Frontal cortex (tissue), 4 donors: Measurements from ENCODE around the gene FLNA. TPM values are rescaled to one million over a fixed set of nuclear protein-coding genes. Genes with fewer than 3 reads are reported as not detected.
"Not testable (repeated sequence)": the region's sequence is repeated elsewhere in the genome, so short reads cannot be mapped to it uniquely, and the experiment has no call there.

Source experiments
- DNase-seq, 2 donors: peaks; one replicate each; pipeline ENCODE4 v3.0.0; 2012; ENCODE audit warnings: low spot score in 2 of 2
- FAIRE-seq: peaks from 2 replicates; lab custom pipeline; 2012; peaks lifted over from hg19 to GRCh38; lab: Jason Lieb, UNC
- total RNA-seq: library from RNA; depleted of rRNA; stranded (reverse); fragments of >200 nt; gene quantifications from one replicate; pipeline ENCODE4 v1.2.3, GENCODE V29; 2014
- donor health status: control.
- donor health status: control.
- donor health status: control.

FLNA gene
- total RNA-seq, 1 donor from 2014 or later: 66.9 TPM

DNA sequence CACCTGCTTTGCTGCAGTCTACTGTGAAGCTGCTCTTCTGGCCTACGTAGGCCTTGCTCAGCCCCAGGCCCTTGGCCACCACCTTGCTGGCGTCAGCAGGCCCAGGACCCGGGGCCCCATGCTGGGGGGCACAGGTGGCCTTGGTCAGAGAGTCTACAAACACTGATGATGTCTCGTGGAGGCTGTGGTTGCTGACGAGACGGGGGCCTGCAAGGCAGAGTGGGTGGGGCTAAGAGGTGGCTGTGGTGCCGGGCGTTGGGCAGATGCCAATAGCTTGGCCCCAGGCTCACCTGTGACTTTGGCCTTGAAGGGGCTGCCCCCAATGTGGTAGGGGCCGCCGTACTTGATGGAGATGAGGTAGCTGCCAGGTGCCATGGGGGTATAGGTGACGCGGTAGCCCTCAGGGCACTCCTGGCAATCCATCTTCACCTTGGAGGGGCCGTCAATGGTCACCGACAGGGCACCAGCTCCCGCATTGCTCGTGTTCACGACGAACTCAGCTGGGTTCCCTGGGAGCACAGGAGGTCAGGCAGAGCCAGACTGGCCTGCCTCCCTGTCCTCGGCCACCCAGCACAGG, 25.0 kb downstream of the FLNA start:
- FAIRE-seq: no peak
- DNase-seq: no peak

- no peak for DNase-seq
- no peak for FAIRE-seq
Observed at GRCh38 chrX:154348646-154349358, 25.6 kb downstream of the FLNA start.

GRCh38 chrX:154348114-154348531, 26.3 kb downstream of the FLNA start:
- no peak for DNase-seq
- FAIRE-seq: no peak

GRCh38 chrX:154343620-154344019, 30.8 kb downstream of the FLNA start:
- not testable (repeated sequence) for FAIRE-seq, DNase-seq

GRCh38 chrX:154343063-154343462, 31.4 kb downstream of the FLNA start:
- DNase-seq, FAIRE-seq: not testable (repeated sequence)

DNA sequence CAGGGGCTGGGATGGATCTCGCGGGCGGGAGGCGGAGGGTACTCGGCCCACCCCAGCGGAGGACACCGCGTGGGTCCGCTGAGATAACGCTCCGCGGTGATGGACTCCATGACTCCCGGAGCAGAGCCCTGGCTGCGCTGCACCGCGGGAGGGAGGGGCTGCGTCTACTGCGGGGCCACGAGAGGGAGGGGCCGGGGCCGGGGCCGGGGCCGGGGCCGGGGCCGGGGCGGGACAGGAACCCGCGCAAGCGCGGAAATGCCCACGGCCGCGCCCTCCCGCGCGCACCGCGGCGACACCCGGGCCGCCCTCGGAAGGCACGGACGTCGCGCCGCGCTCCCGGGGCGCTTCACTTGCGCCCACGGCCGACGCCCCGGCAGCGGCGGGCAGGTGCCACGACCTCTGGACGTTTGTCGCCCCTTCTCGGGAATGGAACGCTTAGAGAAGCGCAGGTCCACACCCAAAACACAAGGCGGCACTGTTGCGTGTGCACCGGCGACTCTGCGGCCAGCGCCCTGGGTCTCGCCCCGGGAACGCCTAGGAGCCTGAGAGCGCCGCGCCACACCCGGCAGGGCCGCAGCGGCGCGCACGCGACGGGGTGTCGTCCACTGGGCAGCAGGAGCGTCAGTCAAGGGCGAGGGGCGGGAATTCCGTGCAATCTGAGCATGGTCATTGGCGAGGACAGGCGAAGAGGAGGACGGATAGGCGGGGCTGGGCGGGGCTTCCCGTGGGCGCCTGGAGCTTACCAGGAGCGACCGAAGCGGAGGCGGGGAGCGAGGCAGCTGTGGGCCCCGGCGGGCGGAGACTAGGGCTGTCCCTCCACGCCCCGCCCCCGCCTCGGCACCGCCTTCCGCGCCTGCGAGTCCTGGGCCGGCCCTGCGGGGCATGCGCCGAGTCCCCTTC, 32.8 kb downstream of the FLNA start:
- FAIRE-seq, DNase-seq: not testable (repeated sequence)

GRCh38 chrX:154334496-154334895, 39.9 kb downstream of the FLNA start:
- FAIRE-seq: no peak

DNA sequence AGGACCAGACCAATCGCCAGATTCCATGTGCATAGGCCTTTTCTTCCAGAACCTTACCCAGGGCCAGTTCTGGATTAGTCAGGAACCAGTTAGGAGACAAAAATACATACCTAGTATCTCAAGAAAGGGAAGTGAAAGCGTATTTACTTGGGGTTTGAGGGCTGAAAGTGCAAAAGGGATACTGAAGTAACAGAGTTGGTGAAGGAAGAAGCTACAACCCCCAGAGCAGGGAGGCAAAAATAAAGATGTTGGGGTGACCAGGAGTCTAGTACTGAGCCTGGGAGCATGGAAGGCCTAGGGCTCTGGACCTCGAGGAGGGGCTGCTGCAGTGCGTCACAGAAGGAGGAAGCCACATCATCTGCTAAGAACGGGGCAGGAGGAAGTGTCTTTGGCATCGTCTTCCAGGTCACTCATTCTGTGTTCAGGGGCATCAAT, 40.6 kb downstream of the FLNA start:
- DNase-seq (no peak), FAIRE-seq (no peak)

More at GRCh38 chrX:154334496-154334895, 39.9 kb downstream of the FLNA start:
- DNase-seq: no peak

- FAIRE-seq: no peak
Observed at GRCh38 chrX:154333116-154333515, 41.3 kb downstream of the FLNA start.

GRCh38 chrX:154332561-154332960, 41.9 kb downstream of the FLNA start:
- no peak for FAIRE-seq
- no peak for DNase-seq

More at GRCh38 chrX:154333116-154333515, 41.3 kb downstream of the FLNA start:
- no peak for DNase-seq

- no peak for FAIRE-seq
Observed at GRCh38 chrX:154329294-154329693, 45.1 kb downstream of the FLNA start.

GRCh38 chrX:154328646-154329045, 45.8 kb downstream of the FLNA start:
- FAIRE-seq (no peak), DNase-seq (no peak)

More at GRCh38 chrX:154329294-154329693, 45.1 kb downstream of the FLNA start:
- DNase-seq: no peak

- FAIRE-seq (no peak), DNase-seq (no peak)
Observed at GRCh38 chrX:154327038-154327820, 47.2 kb downstream of the FLNA start.

DNA sequence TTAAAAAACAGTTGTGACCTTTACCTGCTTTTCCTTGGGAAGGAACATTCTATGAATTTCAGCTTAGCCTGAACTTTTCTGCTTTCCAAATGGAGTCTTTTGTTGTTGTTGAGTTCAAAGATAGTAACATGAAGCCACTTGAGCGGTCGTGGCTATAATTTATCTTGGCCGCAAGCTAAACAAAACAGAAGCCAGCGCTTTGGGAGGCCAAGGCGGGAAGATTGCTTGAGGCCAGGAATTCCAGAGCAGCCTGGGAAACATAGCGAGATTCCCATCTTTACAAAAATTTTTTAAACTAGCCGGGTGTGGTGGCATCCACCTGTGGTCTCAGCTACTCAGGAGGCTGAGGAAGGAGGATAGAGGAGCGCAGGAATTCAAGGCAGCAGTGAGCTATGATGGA, 48.9 kb downstream of the FLNA start:
- DNase-seq: no peak
- FAIRE-seq: no peak

DNA sequence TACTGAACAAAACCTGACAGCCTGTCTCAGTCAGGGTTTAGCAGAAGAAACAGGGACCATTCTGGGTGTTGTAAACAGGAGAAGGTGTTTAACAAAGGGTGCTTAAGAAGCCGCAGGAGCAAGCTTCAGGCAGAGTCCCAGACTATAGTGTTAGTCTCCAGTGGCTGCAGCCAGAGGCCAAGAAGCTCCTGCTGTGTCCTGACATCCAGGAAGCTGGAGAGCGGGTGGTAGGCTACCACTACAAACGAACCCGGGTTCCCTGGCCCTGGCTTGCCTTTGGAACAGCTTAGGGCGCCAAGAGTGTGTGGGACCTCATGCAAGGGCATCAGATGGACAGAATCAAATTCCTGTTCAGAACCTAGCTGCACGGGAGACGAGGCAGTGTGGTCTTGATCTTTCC, 50.9 kb downstream of the FLNA start:
- no peak for FAIRE-seq
- DNase-seq: no peak

DNA sequence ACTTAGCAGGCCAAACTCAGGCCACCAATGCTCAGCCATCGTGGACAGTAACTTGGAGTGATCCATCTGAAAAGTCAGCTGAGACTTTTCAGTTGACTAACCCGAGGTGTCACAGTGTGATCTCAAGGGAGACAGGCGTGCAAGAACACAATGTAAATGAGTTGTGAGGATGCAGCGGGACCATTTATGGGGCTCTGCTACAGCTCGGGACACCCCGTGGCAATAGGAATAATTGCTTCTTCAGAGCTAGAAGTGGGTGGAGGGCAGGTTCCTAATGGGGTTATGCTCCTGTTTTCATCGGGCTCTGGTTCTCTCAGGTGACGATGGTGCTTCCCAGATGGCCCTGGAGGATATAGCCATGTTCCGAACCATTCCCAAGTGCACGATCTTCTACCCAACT, 51.5 kb downstream of the FLNA start:
- DNase-seq (no peak), FAIRE-seq (no peak)

DNA sequence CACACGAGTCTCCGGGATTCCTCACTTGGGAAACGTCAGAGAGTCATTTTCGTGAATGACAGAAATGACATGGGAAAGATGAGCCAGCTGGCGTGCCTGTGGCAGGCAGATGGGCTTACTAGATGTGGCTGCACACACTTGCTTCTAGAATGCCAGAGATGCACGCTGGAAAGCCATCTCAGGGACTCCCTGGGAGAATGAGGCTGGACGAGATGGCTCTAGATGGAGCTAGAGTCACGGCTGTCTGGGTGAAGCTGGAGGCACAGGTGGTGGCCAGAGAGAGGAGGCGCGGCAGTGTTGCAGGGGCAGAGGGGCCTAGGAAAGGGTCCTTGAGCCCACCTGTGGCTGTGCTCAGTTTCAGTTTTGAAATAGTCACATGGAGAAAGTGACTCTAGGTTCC, 52.8 kb downstream of the FLNA start:
- FAIRE-seq: no peak
- DNase-seq: no peak

GRCh38 chrX:154321152-154321551, 53.3 kb downstream of the FLNA start:
- FAIRE-seq (no peak), DNase-seq (no peak)

DNA sequence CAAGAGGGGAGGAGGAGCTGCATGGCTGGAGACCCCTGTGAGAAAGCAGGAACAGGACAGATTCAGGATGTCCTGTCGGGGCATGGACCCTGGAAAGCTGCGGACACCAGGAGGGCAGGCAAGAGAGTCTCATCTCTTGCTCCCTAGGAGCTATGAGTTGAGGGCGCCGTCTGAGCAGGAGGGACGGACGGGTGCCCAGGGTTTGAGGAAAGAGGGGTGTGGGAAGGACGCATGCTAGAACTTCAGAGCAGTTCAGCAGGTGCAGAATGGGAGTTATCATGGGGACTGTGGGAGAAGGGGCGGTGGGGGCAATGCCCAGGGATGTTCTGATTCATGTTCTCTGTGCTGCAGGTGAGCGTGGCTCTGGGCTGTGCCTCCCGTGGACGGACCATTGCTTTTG, 54.0 kb downstream of the FLNA start:
- no peak for DNase-seq
- FAIRE-seq: no peak
